ENCODE results near the gene KNOP1. TPM values are rescaled to one million over a fixed set of nuclear protein-coding genes. Genes with fewer than 3 reads are reported as not detected.
"Not testable (repeated sequence)": the region's sequence is repeated elsewhere in the genome, so short reads cannot be mapped to it uniquely, and the experiment has no call there.

The KNOP1 gene
- total RNA-seq, 2 experiments from 2014 or later = 24.3 to 26.4 TPM

DNA sequence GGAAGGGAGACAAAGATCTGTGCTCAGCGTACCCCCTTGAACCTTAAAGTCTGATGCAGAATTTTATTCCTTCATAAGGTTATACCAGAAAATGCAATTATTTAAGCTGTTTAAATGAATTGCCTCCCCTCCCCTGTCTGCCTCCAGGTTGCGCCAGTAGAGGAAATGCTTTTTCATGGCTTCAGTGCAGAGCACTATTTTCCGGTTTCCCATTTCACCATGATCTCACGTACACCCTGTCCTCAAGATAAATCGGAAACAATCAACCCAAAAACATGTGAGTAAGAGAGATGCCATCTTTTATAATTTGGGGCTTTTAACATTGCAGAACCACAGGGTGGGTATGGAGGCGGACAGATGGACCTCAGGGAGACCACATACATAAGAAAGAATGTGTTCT is 15.5 kb upstream of the KNOP1 start:
- H3K27me3 Mint-ChIP-seq = no peaks in the 10 kb centered on the region
- intact Hi-C loops (cut with micrococcal nuclease) = no loop called here
- H3K9me3 Mint-ChIP-seq = no peaks in the 10 kb centered on the region
- POLR2A ChIA-PET = no interaction called here
- CTCF ChIA-PET = no interaction called here
- H3K4me3 Mint-ChIP-seq = no peak overlapping the region
- peaks cover 2% of the 10 kb centered on the region for H3K36me3 Mint-ChIP-seq
- H3K4me1 Mint-ChIP-seq (ENCODE audit: low read depth) = no peaks in the 10 kb centered on the region
- no peak overlapping the region for H3K27ac Mint-ChIP-seq
- no peak for DNase-seq

- CTCF ChIA-PET = no interaction called here
- POLR2A ChIA-PET = no interaction called here
- no peaks in the 10 kb centered on the region for H3K9me3 Mint-ChIP-seq
Measured at GRCh38 chr16:19728636-19728965, 10.6 kb upstream of the KNOP1 start.

DNA sequence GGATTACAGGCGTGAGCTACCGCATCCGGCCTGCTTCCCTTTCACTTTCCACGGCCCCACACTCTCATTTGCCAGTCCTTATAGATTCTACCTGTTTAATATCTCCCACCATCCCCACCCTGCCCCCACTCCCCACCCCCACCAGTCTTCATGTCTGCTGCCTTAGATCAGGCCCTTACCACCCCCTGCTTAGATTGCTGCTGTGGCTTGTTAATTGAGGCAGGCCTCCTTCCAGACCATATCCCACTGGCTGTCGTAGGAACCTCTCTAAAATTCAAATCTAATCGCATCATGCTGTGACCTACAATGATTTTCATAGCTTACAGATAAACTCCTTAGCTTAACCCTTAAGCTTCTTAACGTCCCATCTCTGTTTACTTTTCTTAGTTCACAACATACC is 5.0 kb upstream of the KNOP1 start:
- DNase-seq = no peak
- Mint-ChIP-seq H3K27ac (no peak overlapping the region), H3K36me3 (no peaks in the 10 kb centered on the region), H3K4me1 (ENCODE audit: low read depth) (peaks cover 4% of the 10 kb centered on the region), H3K9me3 (no peaks in the 10 kb centered on the region), H3K27me3 (no peaks in the 10 kb centered on the region), H3K4me3 (no peak overlapping the region)
- ChIA-PET CTCF (no interaction called here), POLR2A (no interaction called here)
- intact Hi-C loops (cut with micrococcal nuclease) = no loop called here

More at GRCh38 chr16:19728636-19728965, 10.6 kb upstream of the KNOP1 start:
- Mint-ChIP-seq H3K27me3 (no peaks in the 10 kb centered on the region), H3K36me3 (peaks cover 2% of the 10 kb centered on the region), H3K27ac (no peak overlapping the region), H3K4me3 (no peak overlapping the region), H3K4me1 (ENCODE audit: low read depth) (no peaks in the 10 kb centered on the region)
- no peak for DNase-seq
- intact Hi-C loops (cut with micrococcal nuclease) = no loop called here

DNA sequence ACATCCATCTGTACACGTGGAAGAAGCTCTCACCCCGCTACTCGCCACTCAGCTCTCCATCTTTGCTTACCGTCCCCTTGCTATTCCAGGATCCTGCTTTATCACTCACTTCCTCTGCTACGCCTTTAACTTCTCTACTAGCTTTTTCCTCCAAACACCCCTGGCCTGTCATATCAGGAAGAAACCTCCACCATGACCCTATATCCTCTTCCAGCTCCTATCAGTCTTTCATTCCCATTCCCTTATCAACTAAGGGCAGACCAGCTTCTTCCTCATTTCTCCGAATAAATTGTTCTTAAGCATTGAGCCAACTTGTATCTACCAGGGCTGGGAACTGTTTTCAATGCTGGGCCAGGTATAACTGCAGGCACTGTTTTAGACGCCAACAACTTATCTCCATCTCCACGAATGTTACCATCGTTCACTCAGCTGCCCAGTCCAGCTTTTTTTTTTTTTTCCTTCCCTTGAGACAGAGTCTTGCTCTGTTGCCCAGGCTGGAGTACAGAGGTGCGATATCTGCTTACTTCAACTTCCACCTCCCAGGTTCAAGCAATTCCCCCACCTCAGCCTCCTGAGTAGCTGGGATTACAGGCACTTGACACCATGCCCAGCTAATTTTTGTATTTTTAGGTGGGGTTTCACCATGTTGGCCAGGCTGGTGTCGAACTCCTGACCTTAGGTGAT is 4.4 kb upstream of the KNOP1 start:
- intact Hi-C loops (cut with micrococcal nuclease) = no loop called here

GRCh38 chr16:19718624-19718965 is 568 bp upstream of the KNOP1 start:
- H3K27me3 Mint-ChIP-seq = no peaks in the 10 kb centered on the region
- H3K36me3 Mint-ChIP-seq = peaks cover 12% of the 10 kb centered on the region
- no peaks in the 10 kb centered on the region for H3K9me3 Mint-ChIP-seq
- peak overlapping the region; percentile 92 for H3K4me3 Mint-ChIP-seq
- no peak overlapping the region for H3K27ac Mint-ChIP-seq
- peak; percentile 26 for DNase-seq
- CTCF ChIA-PET = interaction anchor here (1.6 to 1.7 kb wide), 3 partner anchors 13 to 168 kb away, joined by 5 to 8 read pairs (median 6); partner anchors contain the start of gene VPS35L
- intact Hi-C loops (cut with micrococcal nuclease) = loop anchor here (1.0 to 10.0 kb wide), 4 partner anchors 134 to 196 kb away; partner anchors contain the start of genes GDE1, GPRC5B and VPS35L
- POLR2A ChIA-PET = interaction anchor here (0.6 to 1.0 kb wide), 2 partner anchors 61 to 205 kb away, joined by 3 read pairs; no protein-coding TSS in a partner anchor
- H3K4me1 Mint-ChIP-seq (ENCODE audit: low read depth) = peaks cover 27% of the 10 kb centered on the region

More for the DNA sequence above, 4.4 kb upstream of the KNOP1 start:
- Mint-ChIP-seq H3K4me1 (ENCODE audit: low read depth) (peaks cover 4% of the 10 kb centered on the region), H3K4me3 (no peak overlapping the region), H3K27ac (no peak overlapping the region), H3K27me3 (no peaks in the 10 kb centered on the region), H3K36me3 (no peaks in the 10 kb centered on the region), H3K9me3 (no peaks in the 10 kb centered on the region)
- no peak for DNase-seq
- CTCF ChIA-PET = no interaction called here
- POLR2A ChIA-PET = no interaction called here

GRCh38 chr16:19717314-19717713 is 713 bp downstream of the KNOP1 start:
- DNase-seq = no peak
- ChIA-PET POLR2A (interaction anchor here (1.0 kb wide), 1 partner anchor 204 kb away, joined by 3 read pairs; no protein-coding TSS in a partner anchor), CTCF (interaction anchor here (0.6 to 1.7 kb wide), 5 partner anchors 14 to 215 kb away, joined by 3 to 8 read pairs (median 5); partner anchors contain the start of genes GPRC5B and VPS35L)
- intact Hi-C loops (cut with micrococcal nuclease) = loop anchor here (10.0 kb wide), 2 partner anchors 133 to 167 kb away; partner anchors contain the start of gene GPRC5B
- H3K9me3 Mint-ChIP-seq = no peaks in the 10 kb centered on the region
- H3K27ac Mint-ChIP-seq = peak overlapping the region; percentile 79
- H3K27me3 Mint-ChIP-seq = no peaks in the 10 kb centered on the region
- peaks cover 27% of the 10 kb centered on the region for H3K4me1 Mint-ChIP-seq (ENCODE audit: low read depth)
- peaks cover 17% of the 10 kb centered on the region for H3K36me3 Mint-ChIP-seq
- H3K4me3 Mint-ChIP-seq = peak overlapping the region; percentile 92

- DNase-seq, H3K27ac Mint-ChIP-seq, H3K9me3 Mint-ChIP-seq, CTCF ChIA-PET, H3K27me3 Mint-ChIP-seq, POLR2A ChIA-PET: not testable (repeated sequence)
- Mint-ChIP-seq H3K36me3 (peaks cover 17% of the 10 kb centered on the region), H3K4me1 (ENCODE audit: low read depth) (peaks cover 27% of the 10 kb centered on the region), H3K4me3 (peak overlapping the region; percentile 92)
- intact Hi-C loops (cut with micrococcal nuclease) = loop anchor here (10.0 kb wide), 2 partner anchors 132 to 168 kb away; partner anchors contain the start of gene GPRC5B
Measured at GRCh38 chr16:19716728-19717127, 1.3 kb downstream of the KNOP1 start.

GRCh38 chr16:19716183-19716582 is 1.8 kb downstream of the KNOP1 start:
- DNase-seq = no peak
- Mint-ChIP-seq H3K4me1 (ENCODE audit: low read depth) (peaks cover 30% of the 10 kb centered on the region), H3K27ac (no peak overlapping the region), H3K4me3 (peak overlapping the region; percentile 92), H3K27me3 (no peaks in the 10 kb centered on the region), H3K9me3 (no peaks in the 10 kb centered on the region), H3K36me3 (peaks cover 23% of the 10 kb centered on the region)
- POLR2A ChIA-PET = no interaction called here
- intact Hi-C loops (cut with micrococcal nuclease) = loop anchor here (10.0 kb wide), 2 partner anchors 131 to 169 kb away; partner anchors contain the start of gene GPRC5B
- CTCF ChIA-PET = no interaction called here

- ChIA-PET CTCF (no interaction called here), POLR2A (no interaction called here)
- no peak for DNase-seq
- intact Hi-C loops (cut with micrococcal nuclease) = loop anchor here (10.0 kb wide), 2 partner anchors 131 to 169 kb away; partner anchors contain the start of gene GPRC5B
- Mint-ChIP-seq H3K4me3 (no peak overlapping the region), H3K27me3 (no peaks in the 10 kb centered on the region), H3K36me3 (peaks cover 23% of the 10 kb centered on the region), H3K9me3 (no peaks in the 10 kb centered on the region), H3K4me1 (ENCODE audit: low read depth) (peaks cover 30% of the 10 kb centered on the region), H3K27ac (no peak overlapping the region)
Measured at GRCh38 chr16:19715566-19715965, 2.5 kb downstream of the KNOP1 start.

DNA sequence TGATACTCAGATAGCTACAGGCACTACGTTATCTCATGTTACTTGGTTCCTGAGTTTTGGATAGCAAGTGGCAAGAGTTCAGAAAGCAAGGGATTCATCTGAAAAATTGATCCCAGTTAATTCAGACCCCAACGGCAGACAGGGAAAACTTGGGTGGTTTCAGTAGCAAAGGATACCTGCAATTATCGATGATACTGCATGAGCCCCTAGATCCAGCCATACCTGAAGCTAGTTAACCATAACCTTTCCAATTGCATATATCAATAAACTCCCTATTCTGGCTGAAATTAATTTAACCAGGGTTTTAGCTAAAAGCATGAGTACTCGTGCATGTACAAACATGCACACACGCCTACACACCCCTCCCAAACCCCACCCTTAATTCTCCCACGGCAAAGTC is 4.3 kb downstream of the KNOP1 start:
- Mint-ChIP-seq H3K36me3 (peaks cover 33% of the 10 kb centered on the region), H3K4me1 (ENCODE audit: low read depth) (peaks cover 32% of the 10 kb centered on the region), H3K27me3 (no peaks in the 10 kb centered on the region), H3K27ac (no peak overlapping the region), H3K4me3 (no peak overlapping the region), H3K9me3 (no peaks in the 10 kb centered on the region)
- ChIA-PET CTCF (no interaction called here), POLR2A (interaction anchor here (1.1 to 1.7 kb wide), 2 partner anchors 18 to 157 kb away, joined by 3 read pairs; no protein-coding TSS in a partner anchor)
- intact Hi-C loops (cut with micrococcal nuclease) = loop anchor here (10.0 kb wide), 2 partner anchors 129 to 171 kb away; partner anchors contain the start of gene GPRC5B
- no peak for DNase-seq

DNA sequence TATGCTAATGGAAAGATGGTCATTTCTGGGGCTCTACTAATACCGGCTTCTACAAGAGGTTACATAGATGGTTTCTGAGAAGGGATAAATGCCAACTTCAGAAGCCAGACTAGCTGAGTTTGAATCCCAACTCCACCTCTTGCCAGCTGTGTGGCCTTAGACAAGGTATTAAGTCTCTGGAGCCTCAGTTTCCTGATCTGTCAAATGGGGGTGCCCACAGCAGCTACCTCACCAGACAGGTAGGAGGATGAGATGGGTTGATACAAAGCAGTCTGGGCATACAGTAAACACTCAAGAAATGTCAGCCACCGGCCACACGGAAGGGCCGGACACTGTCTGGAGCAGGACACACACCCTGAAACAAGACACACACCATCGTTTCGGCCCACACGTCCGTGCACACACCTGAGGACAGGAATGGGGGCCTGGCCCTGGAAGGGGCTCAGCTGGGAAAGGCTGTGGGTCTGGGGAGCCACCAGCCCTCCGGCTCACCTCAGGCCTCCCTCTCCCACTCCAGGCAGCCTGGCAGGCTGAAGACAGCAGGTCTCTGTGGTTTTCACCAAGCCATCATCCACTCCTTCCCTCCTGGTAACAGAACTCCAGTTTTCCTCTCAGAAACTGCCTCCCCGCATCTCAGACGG is 5.5 kb downstream of the KNOP1 start:
- CTCF ChIA-PET = no interaction called here
- Mint-ChIP-seq H3K4me1 (ENCODE audit: low read depth) (peaks cover 32% of the 10 kb centered on the region), H3K27ac (no peak overlapping the region), H3K27me3 (no peaks in the 10 kb centered on the region), H3K36me3 (peaks cover 33% of the 10 kb centered on the region), H3K9me3 (no peaks in the 10 kb centered on the region), H3K4me3 (no peak overlapping the region)
- intact Hi-C loops (cut with micrococcal nuclease) = loop anchor here (10.0 kb wide), 2 partner anchors 128 to 172 kb away; partner anchors contain the start of gene GPRC5B
- POLR2A ChIA-PET = interaction anchor here (1.7 kb wide), 1 partner anchor 16 kb away, joined by 3 read pairs; no protein-coding TSS in a partner anchor
- DNase-seq = no peak

DNA sequence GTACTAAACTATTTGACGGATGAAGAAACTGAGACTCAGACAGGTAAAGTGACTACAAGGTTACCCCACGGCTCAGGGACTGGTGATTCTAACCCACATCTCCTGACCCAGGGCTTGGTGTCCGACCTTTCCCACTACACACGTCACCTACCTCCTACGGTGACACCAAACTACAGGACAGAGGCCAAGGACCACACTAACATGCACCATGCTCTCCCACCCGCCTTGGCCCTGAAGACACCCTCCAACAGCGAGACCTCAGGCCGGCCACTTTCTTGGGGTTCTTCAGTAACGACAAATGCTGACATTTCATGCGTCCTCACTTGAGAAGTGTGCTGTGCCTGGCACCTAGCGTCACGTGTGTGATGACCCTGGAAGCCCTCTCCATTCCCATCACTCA is 6.4 kb downstream of the KNOP1 start:
- Mint-ChIP-seq H3K36me3 (peaks cover 33% of the 10 kb centered on the region), H3K27ac (no peak overlapping the region), H3K4me3 (no peak overlapping the region), H3K9me3 (no peaks in the 10 kb centered on the region), H3K27me3 (no peaks in the 10 kb centered on the region), H3K4me1 (ENCODE audit: low read depth) (peaks cover 25% of the 10 kb centered on the region)
- ChIA-PET CTCF (no interaction called here), POLR2A (no interaction called here)
- DNase-seq = no peak
- intact Hi-C loops (cut with micrococcal nuclease) = loop anchor here (10.0 kb wide), 2 partner anchors 127 to 173 kb away; partner anchors contain the start of gene GPRC5B

Data from activated CD4-positive, alpha-beta memory T cell treated with anti-CD3 and anti-CD28 coated beads for 36 hours (primary cell).